Fibroblast of skin of abdomen (primary cell): Measurements from ENCODE around the gene PTH1R.

ENCODE experiments used
- DNase-seq: peaks from one replicate; pipeline ENCODE4 v3.0.0-alpha.2; 2013

PTH1R gene

DNA sequence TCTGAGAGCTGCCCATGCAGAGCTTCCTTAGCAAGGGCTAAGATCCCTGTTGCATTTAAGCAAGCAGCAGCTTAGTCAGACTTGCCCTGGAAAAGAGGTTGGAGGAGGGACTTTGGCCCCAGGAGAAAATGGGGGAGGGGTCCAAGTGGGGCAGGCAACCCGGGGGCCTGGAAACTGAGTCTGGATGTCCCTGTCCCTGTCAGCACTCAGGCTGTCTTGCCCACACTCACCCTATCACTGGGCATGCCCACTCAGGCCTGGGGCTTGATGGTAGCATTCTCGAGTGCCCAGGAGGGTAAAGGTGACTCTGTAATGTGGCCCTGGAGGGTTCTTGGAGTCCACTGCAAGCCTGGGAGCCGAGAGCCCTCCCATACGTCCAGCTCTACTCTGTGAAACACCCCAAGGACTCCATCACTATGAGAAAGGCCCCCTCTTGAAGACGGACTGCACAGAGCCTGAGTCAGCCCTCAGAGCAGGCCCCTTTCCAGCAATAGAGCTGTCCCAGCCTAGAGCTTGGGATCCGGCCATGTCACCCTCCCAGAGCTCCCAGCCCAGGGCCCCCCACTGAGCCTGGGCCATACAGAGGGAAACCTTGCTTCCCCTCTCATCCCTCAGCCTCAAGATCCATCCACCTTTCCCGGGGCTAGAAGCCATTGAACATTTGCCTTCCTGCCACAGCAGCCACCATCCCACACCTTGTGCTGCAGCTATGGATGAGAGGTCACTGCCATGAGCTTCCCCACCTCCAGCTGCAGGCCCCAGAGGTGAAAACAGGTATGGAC, 27.6 kb upstream of the PTH1R start:
- DNase-seq = no peak

DNA sequence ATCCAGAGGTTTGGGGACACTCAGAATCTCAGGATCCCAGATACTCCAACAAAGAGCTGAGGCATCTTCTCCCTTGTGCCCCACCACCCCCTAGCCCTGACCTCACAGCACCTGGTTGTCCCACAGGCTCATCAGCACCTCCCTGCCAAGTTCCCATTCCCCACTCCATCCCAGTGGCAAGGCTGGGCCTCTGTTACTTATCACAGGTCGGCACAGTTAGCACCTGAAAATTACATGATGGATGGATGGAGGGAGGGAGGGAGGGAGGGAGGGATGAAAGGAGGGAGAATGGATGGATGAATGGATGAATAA, 27.1 kb upstream of the PTH1R start:
- DNase-seq = no peak

DNA sequence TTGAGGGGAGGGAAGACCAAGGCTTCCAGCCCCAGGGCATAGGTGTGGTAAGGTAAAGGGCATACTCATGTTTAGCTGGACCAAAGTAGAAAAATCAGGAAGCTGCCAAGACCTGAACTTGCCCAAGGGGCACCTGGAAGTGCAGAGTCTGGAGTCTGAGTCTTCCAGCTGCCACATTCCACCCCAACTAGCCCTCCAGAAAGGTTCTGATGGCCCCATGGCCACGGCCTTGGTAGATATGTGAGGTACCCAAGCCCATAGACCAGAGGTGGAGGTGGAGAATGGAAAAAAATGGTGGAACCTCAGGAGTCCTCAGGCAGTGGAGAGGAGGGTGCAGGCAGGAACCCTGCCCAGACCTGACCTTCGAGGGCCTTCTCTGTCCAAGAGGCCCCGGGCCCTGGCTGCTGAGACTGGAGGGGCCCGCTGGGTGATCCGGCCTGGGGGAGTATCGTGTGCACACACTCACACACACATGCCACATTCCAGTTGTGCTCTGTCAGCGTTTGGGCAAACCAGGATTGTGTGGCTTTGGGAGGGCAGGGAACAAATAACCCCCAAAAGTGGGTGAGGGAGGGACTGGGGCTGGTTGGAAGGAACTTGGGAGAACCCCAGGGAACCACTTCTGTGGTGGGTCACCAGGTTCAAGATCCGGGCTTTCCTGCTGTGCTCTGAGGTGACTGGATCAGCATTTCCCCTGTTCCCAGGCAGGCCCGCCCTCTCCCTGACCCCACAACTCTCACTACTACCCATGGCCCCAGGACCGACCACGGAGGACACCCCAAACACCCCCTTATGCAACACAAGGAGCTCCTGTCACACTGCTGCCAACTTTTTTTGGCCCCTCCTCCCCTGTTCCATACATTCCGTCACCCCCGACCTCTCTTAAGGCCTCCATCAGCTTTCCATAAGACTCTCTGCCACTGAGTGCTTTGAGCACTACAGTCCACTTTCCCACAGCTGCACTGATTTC, 25.9 kb upstream of the PTH1R start:
- DNase-seq = no peak

GRCh38 chr3:46852334-46852720, 25.2 kb upstream of the PTH1R start:
- no peak for DNase-seq

- no peak for DNase-seq
These were observed 24.6 kb upstream of the PTH1R start for GRCh38 chr3:46852839-46853355.

- DNase-seq = no peak
These were observed 23.8 kb upstream of the PTH1R start for GRCh38 chr3:46853441-46854415.

DNA sequence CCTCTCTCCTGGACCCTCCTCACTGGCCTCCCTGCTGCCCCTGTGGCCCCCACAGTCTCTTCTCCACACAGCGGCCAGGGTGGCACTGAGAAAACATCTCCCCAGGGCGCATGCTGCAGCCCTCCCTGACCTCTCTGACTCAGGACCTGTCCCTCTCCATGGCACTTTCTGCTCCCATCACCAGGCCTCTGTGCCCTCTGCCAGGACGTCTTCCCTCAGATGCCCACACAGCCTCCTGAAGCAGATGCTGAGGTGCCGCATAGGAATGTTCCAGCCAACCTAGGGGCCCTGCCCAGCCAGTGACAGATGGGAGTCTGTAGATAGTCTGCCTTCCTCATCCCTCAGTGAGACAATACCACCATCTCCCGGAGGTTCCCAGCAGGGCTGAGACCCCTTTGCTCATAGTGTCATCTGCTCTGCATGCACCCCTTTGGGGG, 22.9 kb upstream of the PTH1R start:
- no peak for DNase-seq

DNA sequence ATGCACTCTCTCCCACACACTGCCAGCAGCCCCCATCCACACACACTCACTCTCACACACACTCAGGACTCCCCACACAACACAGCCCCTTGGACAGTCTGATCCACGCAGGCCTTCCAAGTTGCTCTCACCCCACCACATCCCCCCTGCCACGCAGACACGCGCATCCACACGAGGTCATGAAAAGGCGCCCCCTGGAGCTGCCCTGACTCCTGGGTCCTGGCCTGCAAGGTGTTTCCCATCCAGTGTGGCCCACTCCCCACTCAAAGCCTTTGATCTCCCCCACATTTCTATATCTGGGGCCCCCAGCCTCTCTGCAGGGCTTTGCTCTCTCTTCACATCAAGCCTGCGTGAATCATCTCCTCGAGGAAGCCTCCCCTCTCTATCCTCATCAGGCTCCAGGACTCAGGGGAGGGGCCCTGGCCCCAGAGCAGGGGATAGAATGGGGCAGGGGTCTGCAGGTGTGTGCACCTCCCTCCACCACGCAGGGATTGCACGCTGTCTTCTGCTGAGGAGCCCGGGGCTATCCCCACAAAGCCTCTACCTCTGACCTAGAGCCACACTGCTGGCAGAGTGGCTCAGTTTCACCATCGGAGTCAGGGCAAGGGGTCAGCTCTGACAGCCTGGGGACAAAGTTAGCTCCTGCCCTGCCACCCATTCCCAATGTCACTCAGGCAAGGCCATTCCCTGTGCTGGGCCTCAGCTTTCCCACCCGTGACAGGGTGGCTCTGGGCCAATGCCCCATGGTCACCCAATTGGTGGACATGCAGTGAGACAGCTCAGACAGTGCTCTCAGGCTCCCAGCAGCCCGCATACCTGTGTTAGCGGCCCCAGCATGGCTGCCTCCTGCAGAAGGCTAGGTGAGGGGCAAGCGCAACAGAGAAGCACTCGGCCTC, 20.7 kb upstream of the PTH1R start:
- DNase-seq = no peak

- DNase-seq = no peak
These were observed 19.8 kb upstream of the PTH1R start for GRCh38 chr3:46857485-46858341.

GRCh38 chr3:46858456-46858855, 19.1 kb upstream of the PTH1R start:
- no peak for DNase-seq

GRCh38 chr3:46859001-46859710, 18.4 kb upstream of the PTH1R start:
- no peak for DNase-seq

DNA sequence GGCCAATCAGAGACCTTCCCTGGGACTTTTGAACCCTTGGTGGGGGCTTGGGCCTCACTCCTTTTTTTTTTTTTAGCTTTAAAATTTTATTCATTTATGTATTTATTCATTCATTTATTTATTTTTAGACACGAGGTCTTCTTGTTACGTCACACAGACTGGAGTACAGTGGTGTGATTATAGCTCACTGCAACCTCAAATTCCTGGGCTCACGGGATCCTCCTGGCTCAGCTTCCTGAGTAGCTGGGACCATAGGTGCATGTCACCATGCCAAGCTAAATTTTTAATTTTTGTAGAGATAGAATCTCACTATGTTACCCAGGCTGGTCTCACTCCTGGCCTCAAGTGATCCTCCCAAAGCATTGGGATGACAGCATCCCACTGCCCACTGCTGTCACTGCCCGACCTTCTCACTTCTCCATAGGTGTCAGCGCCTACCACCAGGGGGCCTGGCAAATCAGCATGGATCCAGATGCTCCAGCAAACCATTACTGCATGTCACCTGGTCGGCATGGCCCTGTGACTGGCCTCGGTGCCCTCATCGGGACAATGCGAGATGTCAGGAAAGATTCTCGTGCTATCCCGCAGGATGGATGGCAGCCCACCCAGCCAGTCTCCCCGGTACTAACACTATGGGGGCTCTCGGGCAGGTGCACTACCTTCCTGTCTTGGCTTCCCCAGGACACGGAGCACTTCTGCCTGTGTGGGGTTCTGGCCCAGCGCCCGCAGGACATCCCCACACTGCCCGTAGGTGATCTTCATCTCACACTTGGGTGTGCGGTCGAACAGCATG, 17.3 kb upstream of the PTH1R start:
- no peak for DNase-seq

DNA sequence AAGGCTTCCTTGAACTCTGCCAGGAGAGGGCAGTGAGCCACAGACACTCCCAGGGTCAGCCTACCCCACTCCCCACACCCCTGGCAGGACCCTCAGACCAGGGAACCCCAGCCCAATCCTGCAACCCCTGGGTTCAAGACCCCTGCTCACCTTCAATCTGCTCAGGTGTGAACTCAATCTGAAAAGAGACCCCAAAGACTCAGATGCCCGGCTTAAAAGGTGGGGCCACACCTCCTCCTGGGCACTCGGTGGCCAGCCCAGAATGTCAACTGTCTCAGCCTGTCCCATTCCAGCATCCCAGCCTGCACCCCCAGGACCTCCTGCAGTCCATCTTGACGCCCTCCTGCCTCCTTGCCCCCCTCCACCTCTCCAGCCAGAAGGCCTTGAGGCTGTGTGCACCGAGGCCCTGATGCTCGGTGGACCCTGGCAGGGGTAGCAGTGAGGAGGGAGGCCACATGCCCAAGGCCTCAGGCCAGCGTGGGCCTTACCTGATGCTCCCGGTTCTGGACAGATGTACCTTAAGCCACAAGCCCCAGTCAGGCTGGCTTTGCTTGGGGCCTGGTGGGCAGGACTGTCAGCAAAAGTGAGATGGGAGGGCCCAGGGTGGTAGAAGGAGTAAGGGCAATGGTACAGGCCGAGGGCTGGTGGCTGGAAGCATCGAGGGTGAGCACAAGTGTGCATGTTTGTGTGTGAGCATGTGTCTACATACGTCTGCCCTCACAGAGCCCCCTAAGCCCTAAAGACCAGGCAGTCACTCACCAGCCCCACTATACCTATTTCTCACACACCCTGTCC, 16.5 kb upstream of the PTH1R start:
- DNase-seq = no peak

- DNase-seq = no peak
These were observed 15.7 kb upstream of the PTH1R start for GRCh38 chr3:46861605-46862368.

GRCh38 chr3:46862369-46863025, 15.0 kb upstream of the PTH1R start:
- DNase-seq = no peak

DNA sequence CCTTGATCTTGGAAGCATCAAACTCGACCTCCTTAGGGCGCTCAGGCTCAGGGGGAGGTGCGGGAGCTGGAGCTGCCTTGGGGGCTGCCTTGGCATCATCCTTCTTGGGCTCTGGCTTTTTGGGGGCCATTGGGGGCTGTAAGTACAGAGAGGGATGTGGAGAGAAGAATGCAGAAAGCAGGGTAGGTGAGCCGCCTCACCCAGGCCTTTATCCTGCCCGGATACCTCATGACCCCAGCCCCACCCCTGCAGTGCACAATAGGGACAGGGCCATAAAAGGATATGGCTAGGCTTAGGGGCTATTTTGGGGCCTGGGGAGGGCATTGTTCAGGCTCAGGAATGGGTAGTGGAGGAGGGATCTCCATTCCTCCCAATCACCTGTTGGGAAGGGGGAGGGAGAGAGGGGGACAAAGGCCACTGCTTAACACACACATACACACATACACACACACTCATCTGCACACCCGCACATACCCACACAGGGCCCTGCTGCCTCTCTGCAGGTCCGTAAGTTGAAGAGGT, 14.2 kb upstream of the PTH1R start, which contains the start of gene MYL3:
Gene MYL3 (minus strand): TSS at position 184 of the 522 bp plus-strand sequence. CDS start 54 bp downstream, at position 130.
- no peak for DNase-seq
